GM21619 (cell line): Measurements from ENCODE around the gene ARL6IP6.

Experiments
- ATAC-seq: cut with Tn5 transposase; IDR thresholded peaks from one replicate; pipeline ENCODE4 v1.9.1; 2021; ENCODE audit not compliant: unreplicated experiment

The ARL6IP6 gene

GRCh38 chr2:152792974-152793373 lies 74.6 kb downstream of the ARL6IP6 start:
- no peak for ATAC-seq

- ATAC-seq, result no peak
Observed at GRCh38 chr2:152796941-152797340, 78.5 kb downstream of the ARL6IP6 start.

- no peak for ATAC-seq
Observed at GRCh38 chr2:152804687-152805408, 86.4 kb downstream of the ARL6IP6 start.

GRCh38 chr2:152811916-152812315 lies 93.5 kb downstream of the ARL6IP6 start:
- ATAC-seq, result no peak
